ENCODE results near the gene ZBTB46. TPM values are rescaled to one million over a fixed set of nuclear protein-coding genes. Genes with fewer than 3 reads are reported as not detected.
A peak's percentile ranks its signal among the peaks of the same experiment; 100 is the strongest.

The ZBTB46 gene
- total RNA-seq, 1 experiment from 2014 or later = 18.9 TPM

- no peaks in the 10 kb centered on the region for H3K9me3 Mint-ChIP-seq
- peaks cover 47% of the 10 kb centered on the region for H3K4me1 Mint-ChIP-seq
- peaks cover 9% of the 10 kb centered on the region for H3K27me3 Mint-ChIP-seq (ENCODE audit: low read depth)
- TF ChIP-seq ZNF219 (CRISPR knock-in tag; IDR thresholded peaks at IDR 0.05; ENCODE audit: borderline replicate concordance) (peak; percentile 23; the same call in 1 of the 2 replicates), USF2 (CRISPR knock-in tag; IDR thresholded peaks at IDR 0.05) (peak; percentile 72), EMX1 (CRISPR knock-in tag; IDR thresholded peaks at IDR 0.05) (peak; percentile 30; the same call in 1 of the 2 replicates), SMAD3 (CRISPR knock-in tag; IDR thresholded peaks at IDR 0.05; ENCODE audit: borderline replicate concordance) (0 out of 2 replicates have a peak, but pooled peaks have one; percentile 12), ZNF281 (CRISPR knock-in tag; IDR thresholded peaks at IDR 0.05) (0 out of 2 replicates have a peak, but pooled peaks have one; percentile 59), NR3C1 (CRISPR knock-in tag; conservative IDR thresholded peaks at IDR 0.05; ENCODE audit: low read depth) (no peak), PREB (CRISPR knock-in tag; IDR thresholded peaks at IDR 0.05; ENCODE audit: borderline replicate concordance) (0 out of 2 replicates have a peak, but pooled peaks have one; percentile 55), FOXK1 (CRISPR knock-in tag; IDR thresholded peaks at IDR 0.05) (0 out of 2 replicates have a peak, but pooled peaks have one; percentile 20), ZNF232 (CRISPR knock-in tag; IDR thresholded peaks at IDR 0.05) (peak; percentile 57; the same call in 1 of the 2 replicates), ZNF138 (CRISPR knock-in tag; conservative IDR thresholded peaks at IDR 0.05) (no peak), ZBTB21 (CRISPR knock-in tag; IDR thresholded peaks at IDR 0.05; ENCODE audit: borderline replicate concordance) (no peak), GABPB1 (CRISPR knock-in tag; IDR thresholded peaks at IDR 0.05) (0 out of 2 replicates have a peak, but pooled peaks have one; percentile 19), FOXP4 (CRISPR knock-in tag; IDR thresholded peaks at IDR 0.05) (peak; percentile 62; the same call in 1 of the 2 replicates), ZNF423 (CRISPR knock-in tag; IDR thresholded peaks at IDR 0.05) (peak; percentile 47), TP53 (CRISPR knock-in tag; IDR thresholded peaks at IDR 0.05) (peak; percentile 62; the same call in 1 of the 2 replicates)
- TF ChIP-seq, protein P1, sequence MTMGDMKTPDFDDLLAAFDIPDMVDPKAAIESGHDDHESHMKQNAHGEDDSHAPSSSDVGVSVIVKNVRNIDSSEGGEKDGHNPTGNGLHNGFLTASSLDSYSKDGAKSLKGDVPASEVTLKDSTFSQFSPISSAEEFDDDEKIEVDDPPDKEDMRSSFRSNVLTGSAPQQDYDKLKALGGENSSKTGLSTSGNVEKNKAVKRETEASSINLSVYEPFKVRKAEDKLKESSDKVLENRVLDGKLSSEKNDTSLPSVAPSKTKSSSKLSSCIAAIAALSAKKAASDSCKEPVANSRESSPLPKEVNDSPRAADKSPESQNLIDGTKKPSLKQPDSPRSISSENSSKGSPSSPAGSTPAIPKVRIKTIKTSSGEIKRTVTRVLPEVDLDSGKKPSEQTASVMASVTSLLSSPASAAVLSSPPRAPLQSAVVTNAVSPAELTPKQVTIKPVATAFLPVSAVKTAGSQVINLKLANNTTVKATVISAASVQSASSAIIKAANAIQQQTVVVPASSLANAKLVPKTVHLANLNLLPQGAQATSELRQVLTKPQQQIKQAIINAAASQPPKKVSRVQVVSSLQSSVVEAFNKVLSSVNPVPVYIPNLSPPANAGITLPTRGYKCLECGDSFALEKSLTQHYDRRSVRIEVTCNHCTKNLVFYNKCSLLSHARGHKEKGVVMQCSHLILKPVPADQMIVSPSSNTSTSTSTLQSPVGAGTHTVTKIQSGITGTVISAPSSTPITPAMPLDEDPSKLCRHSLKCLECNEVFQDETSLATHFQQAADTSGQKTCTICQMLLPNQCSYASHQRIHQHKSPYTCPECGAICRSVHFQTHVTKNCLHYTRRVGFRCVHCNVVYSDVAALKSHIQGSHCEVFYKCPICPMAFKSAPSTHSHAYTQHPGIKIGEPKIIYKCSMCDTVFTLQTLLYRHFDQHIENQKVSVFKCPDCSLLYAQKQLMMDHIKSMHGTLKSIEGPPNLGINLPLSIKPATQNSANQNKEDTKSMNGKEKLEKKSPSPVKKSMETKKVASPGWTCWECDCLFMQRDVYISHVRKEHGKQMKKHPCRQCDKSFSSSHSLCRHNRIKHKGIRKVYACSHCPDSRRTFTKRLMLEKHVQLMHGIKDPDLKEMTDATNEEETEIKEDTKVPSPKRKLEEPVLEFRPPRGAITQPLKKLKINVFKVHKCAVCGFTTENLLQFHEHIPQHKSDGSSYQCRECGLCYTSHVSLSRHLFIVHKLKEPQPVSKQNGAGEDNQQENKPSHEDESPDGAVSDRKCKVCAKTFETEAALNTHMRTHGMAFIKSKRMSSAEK (CRISPR knock-in tag; IDR thresholded peaks at IDR 0.05; ENCODE audit: borderline replicate concordance) = 0 out of 2 replicates have a peak, but pooled peaks have one; percentile 4
- TF ChIP-seq, protein P2, sequence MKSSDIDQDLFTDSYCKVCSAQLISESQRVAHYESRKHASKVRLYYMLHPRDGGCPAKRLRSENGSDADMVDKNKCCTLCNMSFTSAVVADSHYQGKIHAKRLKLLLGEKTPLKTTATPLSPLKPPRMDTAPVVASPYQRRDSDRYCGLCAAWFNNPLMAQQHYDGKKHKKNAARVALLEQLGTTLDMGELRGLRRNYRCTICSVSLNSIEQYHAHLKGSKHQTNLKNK (CRISPR knock-in tag; IDR thresholded peaks at IDR 0.05) = no peak
- TF ChIP-seq, protein P3, sequence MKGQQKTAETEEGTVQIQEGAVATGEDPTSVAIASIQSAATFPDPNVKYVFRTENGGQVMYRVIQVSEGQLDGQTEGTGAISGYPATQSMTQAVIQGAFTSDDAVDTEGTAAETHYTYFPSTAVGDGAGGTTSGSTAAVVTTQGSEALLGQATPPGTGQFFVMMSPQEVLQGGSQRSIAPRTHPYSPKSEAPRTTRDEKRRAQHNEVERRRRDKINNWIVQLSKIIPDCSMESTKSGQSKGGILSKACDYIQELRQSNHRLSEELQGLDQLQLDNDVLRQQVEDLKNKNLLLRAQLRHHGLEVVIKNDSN (CRISPR knock-in tag; IDR thresholded peaks at IDR 0.05) = peak; percentile 59; the same call in 1 of the 2 replicates
- peak overlapping the region; percentile 43 for H3K4me3 Mint-ChIP-seq
- no peak for DNase-seq (ENCODE audit: low spot score)
- CTCF ChIA-PET = interaction anchor here (0.6 to 3.9 kb wide), 17 partner anchors 10 to 320 kb away, joined by 3 to 34 read pairs (median 4); partner anchors contain the start of genes PRPF6 and SLC2A4RG
- H3K36me3 Mint-ChIP-seq = peaks cover 4% of the 10 kb centered on the region; the same call in 1 of the 2 replicates
- peak overlapping the region; percentile 86 for H3K27ac Mint-ChIP-seq
- POLR2A ChIA-PET = interaction anchor here (0.6 to 1.2 kb wide), 5 partner anchors 11 to 50 kb away, joined by 3 to 7 read pairs (median 5); no protein-coding TSS in a partner anchor
- ATAC-seq = peak; percentile 33
Measured at GRCh38 chr20:63858393-63859165, 27.5 kb upstream of the ZBTB46 start.
